GM23338 (cell line): ENCODE results near the gene PPP2R5E.

Source experiments
- EZH2 ChIP-seq: fragments of 200-600 bp; sonication (generic); IDR thresholded peaks from one replicate; pipeline ENCODE4 v1.8.0; 2017; ENCODE audit warnings: antibody characterized with exemption, mild to moderate bottlenecking, low read depth; ENCODE audit not compliant: unreplicated experiment
- TF ChIP-seq, protein P1 (sequence below), 2 experiments: fragments of 200-600 bp in 1 of 2; sonication (generic) in 1 of 2; conservative IDR thresholded peaks; 2 replicates each; pipeline versions ENCODE4 v1.5.1 to v1.6.1; 2016 to 2017; ENCODE audit warnings: antibody characterized with exemption in 2 of 2, low read depth in 2 of 2, mild to moderate bottlenecking in 2 of 2, moderate library complexity in 1 of 2

GRCh38 chr14:63459738-63460137 is 83.4 kb downstream of the PPP2R5E start:
- TF ChIP-seq EZH2: no peak
- TF ChIP-seq, protein P1, sequence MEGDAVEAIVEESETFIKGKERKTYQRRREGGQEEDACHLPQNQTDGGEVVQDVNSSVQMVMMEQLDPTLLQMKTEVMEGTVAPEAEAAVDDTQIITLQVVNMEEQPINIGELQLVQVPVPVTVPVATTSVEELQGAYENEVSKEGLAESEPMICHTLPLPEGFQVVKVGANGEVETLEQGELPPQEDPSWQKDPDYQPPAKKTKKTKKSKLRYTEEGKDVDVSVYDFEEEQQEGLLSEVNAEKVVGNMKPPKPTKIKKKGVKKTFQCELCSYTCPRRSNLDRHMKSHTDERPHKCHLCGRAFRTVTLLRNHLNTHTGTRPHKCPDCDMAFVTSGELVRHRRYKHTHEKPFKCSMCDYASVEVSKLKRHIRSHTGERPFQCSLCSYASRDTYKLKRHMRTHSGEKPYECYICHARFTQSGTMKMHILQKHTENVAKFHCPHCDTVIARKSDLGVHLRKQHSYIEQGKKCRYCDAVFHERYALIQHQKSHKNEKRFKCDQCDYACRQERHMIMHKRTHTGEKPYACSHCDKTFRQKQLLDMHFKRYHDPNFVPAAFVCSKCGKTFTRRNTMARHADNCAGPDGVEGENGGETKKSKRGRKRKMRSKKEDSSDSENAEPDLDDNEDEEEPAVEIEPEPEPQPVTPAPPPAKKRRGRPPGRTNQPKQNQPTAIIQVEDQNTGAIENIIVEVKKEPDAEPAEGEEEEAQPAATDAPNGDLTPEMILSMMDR (conservative IDR thresholded peaks at IDR 0.05; ENCODE audit: low read depth in 2 of 2): no peak
